ENCODE data around the gene LETM1.

Gene LETM1

DNA sequence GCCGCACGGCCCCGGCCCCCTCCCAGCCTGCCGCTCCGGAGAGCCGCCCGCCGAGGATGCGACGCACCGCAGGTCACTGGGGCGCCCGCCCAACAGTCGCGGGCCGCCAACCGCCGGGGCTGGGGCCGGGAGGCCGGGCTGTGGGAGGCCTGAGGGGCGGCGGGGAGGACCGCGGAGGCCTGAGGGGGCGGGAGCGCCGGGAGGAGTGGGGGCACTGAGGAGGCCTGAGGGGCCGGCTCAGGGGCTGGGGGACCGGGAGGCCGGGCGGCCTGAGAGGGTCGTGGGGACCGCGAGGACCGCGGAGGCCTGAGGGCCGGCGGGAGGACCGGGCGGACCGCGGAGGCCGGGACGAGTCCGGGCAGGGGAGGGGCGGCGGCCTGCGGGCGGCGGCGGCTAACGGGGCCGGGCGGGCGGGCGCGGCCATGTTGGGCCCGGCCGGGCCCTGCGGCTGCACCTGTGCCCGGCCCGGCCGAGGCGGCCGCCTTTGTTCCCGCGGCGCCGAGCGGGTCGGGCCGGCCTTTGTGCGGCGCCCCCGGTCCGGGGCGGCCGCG, 15.6 kb upstream of the LETM1 start:
- peak; percentile 74 for DNase-seq

DNA sequence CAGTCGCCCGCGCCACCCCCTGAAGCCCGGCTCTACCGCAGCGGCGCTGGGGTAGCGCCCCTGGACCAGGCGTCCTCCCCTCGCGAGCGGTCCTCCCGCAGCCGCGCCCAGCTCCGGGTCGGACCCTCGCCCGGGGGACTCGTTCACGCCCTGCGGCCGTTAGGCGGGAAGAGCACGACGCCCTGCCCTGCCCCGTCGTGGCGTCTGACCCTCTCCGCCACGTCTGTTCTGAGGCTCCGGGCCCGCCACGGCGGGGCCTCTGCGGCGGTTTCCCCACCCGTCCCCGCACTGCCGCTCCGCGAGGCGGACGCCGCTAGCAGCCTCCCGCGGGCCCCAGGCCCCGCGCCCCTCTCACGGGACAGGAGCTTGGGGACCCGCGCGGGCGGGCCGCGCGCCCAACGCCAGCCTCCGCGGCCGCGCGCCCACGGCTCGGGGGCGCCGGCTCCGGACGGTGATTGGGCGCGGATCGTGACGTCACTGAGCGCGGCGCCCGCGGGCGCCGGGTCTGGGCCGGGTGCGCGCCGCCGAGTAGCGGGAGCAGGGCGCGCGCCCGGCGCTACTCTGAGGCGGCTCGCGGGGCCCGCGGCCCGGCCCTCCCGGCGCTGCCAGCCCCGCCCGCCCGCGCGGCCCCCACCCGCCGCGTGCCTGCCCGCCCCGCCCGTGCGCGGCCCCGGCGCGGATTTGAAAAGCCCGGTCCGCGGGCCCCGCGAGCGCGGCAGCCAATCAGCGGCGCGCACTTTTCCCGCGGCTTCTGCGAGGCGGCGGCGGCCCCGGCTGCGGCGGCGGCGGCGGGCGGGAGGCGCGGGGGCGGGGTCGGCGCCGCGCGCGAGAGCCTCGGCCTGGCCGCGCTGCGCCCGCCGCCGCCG, 14.9 kb upstream of the LETM1 start, which contains the start of gene NSD2:
NSD2 (plus strand) TSS at position 816 of the 866 bp plus-strand sequence. CDS start 29,262 bp downstream, outside the sequence.
- DNase-seq = peak; percentile 87

DNA sequence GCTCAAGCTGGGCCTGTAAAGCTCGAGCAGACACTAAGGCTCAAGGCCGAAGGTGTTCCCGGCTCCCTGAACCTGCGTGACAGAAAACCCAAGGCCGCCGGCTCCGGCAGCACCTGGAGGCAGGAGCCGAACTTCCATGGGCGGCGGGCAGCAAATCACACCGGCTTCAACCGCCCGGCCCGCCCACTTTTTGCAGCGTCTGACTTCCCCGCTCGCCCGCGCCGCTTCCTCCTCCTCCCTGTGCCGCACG, 14.3 kb upstream of the LETM1 start:
- peak; percentile 91 for DNase-seq

DNA sequence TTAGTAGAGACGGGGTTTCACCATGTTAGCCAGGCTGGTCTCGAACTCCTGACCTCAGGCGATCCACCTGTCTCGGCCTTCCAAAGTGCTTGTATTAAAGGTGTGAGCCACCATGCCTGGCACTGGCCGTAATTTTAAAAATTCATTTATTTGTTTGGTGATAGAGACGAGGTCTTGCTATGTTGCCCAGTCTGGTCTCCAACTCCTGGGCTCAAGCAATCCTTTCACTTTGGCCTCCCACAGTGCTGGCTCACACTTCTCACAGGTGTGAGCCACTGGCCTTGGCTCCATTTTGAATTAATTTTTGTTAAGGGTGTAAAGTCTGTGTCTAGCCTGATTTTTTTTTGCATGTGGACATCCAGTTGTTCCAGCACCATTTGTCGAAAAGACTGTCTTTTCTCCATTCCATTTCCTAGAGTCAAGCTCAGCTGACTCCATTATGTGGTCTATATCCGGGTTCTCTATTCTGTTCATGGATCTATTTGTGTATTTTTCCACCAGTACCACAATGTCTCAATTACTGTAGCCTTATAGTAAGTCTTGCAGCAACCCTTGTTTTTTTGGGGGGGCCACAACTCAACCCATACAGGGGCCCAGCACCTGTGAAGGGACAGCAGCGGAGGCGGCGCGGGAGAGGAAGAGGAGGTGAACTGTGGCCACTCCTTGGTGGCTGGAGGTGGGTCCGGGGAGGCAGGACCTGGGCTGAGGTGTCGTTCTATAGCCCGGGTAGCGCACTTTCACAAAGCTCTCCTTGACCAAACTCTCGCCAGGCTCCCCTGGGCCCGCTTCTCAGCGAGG, 13.8 kb upstream of the LETM1 start:
- no peak for DNase-seq

DNA sequence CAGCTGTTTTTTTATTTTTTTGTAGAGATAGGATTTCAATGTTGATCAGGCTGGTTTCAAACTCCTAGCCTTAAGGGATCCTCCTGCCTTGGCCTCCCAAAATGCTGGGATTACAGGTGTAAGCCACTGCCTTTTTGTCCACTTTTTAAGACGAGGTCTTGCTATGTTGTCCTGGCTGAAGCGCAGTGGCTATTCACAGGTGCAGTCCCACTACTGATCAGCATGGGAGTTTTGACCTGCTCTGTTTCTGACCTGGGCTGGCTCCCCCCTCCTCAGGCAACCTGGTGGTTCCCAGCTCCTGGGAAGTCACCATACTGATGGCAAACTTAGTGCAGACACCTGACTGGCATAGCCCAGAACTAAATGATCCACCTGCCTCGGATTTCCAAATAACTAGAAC, 13.0 kb upstream of the LETM1 start:
- DNase-seq = no peak

DNA sequence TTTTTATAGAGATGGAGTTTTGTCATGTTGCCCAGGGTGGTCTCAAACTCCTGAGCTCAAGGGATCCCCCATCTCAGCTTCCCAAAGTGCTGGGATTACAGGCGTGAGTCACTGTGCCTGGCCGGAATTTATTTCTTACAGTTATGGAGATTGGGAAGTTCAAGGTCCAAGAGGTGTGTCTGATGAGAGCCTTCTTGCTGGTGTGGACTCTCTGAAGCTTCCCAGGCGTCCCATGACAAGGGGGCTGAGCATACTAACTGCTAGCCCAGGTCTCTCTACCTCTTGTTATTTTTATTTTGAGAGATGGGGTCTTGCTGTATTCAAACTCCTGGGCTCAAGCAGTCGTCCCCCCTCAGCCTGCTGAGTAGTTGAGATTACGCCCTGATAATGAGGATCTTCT, 12.3 kb upstream of the LETM1 start:
- no peak for DNase-seq

DNA sequence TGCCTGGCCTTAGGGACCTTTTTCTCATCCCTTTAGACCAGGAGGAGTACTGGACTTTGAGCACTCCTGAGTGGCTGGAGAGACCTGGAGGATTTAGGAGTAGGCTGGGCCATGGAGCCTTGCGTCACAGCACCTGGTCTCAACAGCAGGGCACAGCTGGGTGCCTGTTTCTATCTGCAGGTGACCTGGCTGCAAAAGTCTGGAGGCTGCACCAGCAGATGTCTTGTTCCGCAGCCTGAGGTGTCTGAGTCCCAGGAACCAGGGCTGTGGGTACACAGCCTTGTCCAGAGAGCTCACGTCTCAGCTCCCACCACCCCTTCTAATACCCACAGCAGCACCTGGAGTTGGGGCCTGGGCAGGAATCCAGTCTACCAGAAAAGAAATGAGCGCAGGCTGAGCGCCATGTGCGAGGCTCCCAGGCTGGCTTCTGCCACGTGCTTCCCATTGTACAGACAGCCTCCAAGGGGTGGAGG, 10.3 kb upstream of the LETM1 start:
- DNase-seq = peak; percentile 95

DNA sequence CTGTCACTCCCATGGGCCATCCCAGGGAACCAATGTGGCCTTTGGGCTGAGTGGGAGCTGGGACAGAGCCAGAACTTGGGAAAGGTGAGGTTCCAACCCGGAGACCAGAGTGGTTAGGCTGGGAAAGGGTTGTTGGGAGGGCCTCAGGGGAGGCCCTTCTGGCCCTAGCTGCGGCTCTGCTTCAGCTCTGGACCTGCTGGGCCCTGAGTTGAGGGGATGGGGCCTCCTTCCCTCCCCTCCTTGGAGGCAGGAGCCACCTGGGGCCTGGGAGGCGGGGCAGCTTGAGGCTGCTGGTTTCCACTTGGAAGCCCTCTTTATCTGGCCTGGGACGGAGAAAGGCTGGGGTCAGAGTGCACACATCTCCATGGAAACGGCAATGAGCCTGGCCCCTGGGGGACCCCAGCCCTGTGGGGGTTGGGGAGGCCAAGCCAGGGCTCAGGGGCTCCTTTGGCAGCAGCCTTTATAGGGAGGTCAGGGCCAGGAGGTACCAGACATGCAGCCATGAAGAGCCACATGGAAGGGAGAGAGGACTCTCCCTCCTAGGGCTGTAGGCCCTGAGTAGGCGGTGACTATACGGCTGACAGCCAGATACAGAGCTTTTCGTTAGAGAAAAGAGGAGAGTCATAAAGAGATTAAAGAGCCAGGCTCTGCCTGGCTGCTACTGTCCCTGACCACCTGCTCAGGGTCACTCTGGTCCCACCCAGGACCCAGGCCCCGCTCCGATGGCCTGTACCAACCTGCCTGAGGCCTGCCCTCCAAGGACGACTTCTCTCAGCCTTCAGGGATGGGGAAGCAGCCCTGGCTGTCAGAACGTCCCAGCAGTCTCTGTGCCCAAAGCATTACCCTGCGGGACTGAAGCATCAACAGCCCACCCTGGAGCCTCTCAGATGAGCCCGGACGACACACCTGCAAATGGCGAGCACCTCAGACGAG, 8.4 kb upstream of the LETM1 start:
- no peak for DNase-seq

DNA sequence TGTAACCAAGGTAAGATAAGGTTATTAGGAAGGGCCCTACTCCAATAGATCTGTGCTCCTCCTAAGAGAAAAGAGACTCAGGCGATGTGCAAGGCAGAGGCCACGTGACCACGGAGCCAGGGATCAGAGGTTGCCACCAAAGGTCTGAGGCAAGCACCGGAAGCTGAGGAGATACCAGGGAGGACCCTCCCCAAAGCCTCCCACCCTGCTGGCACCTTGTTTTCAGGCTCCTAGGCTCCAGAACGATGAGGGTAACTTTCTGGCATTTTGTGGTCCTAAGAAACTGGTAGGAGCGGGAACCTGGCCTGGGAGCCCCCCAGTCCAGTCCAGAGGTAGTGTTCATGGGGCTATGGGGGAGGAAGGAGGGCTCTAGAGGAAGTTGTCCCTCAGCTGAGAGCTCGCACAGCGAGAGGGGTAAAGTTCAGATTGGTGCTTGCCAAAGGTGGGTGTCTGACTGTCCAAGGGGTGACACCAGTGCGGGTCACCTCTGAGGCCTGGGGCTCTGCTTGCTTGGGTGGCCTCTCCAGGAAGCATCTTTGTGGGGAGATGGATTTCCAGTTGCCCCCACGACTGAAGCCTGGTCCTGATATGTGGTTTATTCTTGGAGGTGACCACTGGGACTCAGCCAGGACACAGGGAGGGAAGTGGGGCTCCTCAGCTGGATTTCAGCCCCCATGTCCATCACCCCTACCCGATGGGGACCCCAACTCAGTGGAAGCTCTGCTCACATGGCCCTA, 7.5 kb upstream of the LETM1 start:
- no peak for DNase-seq

DNA sequence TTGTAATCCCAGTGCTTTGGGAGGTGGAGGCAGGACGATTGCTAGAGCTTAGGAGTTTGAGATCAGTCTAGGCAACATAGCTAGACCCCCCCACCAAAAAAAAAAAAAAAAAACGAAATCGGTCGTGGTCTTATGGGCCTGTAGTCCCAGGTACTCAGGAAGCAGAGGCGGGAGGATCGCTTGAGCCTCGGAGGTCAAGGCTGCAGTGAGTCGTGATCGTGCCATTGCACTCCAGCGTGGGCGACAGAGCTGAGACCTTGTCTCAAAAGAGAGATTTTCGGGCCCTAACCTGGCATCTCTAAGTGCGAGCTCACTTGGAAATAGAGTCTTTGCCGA, 7.0 kb upstream of the LETM1 start:
- no peak for DNase-seq

DNA sequence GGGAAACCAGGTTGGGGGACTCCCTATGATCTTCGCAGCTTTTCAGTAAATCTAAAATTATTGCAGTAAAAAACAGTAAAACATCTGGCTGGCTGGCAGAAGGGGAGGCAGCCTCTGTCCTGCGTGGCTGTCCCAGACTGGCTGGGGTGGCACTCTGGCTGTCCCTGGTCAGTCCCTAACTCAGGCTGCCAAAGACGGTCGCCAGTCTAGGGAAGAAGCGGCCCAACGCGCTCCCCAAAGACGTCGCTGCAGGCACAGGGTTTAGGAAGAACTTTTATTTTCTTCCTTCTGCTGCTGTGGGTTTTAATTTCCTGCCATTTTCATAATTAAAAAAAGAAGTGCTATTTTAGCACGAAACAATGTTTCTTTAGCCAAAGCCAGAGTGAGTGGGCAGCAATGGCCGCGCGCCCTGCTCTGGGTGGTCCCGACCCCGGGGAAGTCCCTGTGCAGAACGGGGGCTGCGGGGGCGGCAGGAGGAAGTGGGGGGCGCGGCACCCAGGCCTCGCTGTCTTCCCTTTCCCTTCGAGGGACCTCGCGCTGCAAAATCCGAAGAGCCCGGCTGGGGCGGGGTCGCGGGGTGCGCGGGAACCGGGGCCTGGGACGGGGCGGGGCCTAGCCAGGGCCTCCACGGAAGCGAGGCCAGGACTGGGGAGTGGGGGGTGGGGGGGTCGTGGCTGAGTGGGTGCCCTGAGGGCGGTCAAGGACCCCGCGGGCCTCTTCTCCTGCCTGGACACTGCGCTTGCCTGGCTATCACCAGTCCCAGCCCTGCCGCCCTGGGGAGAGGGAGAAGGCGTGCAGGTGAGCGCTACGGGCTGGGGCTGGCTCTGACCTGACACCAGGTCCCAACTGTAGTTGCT, 6.3 kb upstream of the LETM1 start:
- DNase-seq = no peak

DNA sequence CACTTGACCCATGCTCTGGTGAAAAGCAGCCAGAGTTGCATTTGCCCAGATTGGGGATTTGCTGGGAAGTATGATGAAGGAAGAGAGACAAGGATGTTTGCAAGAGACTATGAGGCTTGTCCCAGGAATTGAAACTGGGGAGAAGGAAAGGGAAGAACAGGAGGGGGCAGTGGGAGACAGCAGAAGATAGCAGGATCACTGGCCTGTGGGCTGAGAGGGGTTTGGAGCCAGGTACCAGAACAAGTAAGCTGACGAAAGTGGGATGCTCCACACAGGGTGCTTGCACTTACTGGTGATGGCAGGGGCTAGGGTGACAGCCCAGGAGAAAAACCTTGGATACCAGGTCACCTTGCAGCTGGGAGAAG, 3.4 kb upstream of the LETM1 start:
- no peak for DNase-seq

DNA sequence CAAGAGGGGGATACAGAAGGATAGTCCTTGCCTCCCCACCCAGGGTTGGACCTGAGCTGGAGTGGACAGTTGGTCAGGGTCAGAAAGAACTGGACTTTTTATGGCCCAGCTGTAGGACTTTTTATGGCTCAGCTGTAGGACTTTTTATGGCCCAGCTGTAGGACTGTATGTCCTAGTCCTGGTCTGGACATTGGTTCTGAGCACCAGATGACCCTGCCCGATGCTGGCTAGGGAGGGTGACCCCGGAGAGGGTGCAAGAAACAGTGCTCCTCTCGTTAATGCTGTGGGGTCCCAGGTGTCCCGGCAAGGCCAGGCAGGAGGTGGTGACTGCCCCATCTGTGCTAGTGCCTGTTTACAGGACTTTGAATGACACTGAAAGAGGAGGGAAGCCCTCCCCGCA, 2.0 kb upstream of the LETM1 start:
- DNase-seq = no peak

DNA sequence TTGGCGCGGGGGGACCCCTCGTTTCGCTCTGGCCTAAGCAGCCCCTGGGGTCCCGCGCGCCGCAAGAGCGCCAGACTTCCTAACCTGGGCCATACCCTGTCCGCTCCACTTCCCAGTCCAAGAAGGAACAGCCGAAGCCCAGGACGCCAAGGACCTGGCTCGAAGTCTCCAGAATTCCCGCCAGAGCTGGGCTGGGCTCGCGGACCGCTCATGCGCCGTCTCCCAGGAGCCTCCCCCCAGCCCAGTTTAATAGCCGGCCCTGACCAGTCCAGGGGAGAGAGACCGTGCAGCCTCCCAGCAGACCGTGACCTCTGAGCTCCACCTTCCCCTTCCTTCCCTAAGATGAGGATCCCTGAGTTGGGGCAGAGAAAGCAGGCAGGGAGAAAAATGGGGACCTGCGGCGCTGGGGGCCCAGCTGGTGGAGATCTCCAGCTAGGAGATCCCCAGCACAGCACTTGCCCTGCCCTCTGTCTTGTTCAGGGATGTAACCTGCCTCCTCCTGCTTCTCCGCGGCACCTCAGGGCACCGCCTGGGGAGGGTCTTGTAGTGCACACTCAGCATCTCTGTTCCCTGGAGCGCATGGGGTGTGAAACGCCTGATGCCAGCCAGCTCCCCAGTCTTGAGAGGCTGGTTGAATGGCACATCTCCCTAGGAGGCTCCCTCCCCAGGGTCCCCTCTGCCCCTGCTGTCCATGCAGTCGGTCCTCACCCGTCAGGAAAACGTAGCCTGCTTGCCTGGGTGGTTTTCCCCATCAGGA, 1.2 kb upstream of the LETM1 start:
- peak; percentile 40 for DNase-seq

DNA sequence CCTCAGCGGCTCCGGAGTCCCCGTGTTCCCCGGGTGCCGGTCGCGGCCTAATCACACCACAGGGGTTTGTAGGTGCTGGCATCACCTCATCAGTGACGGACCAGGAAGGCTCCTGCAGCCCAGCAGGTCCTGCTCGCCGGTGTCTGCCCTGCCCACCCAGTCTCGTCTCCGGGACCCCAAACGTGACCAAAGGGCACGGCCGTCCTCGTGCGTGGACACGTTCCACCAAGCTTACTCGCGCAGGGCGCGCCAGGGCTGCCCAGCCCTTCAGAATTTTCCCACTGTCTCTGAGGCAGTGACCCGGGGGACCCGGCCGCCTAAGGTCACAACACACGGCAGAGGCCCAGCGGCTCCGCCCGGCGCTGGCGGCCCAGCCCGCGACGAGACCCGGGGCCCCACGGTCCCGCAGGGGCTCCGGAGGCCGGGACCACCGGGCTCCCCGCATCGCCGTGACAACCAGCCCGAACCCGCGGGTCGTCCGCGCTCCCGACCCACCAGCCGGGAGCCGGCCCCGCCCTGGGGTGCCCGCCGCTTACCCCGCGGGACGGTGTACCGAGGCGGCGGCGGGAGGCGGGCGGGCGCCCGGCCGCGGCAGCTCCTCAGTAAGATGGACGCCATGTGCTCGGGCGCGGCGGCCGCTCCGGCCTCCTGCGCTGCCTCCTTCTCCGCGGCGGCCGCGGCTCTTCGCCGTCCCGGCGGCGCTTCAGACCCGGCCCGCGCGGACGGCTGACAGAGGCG, 454 bp downstream of the LETM1 start:
- no peak for DNase-seq

DNA sequence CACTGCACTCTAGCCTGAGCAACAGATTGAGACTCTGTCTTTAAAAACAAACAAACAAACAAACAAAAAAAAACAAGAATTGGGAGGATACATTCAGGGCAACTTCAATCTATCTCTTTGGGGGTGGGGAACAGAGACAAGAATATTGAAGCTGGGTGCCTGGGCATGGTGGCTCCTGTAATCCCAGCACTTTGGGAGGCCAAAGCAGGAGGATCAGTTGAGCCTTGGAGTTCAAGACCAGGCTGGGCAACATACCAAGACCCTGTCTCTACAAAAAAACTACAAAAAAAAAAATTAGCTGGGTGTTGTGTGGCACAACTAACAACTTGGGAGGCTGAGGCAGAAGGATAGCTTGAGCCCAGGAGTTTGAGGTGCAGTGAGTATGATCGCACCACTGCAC, 1.2 kb downstream of the LETM1 start:
- DNase-seq = no peak

DNA sequence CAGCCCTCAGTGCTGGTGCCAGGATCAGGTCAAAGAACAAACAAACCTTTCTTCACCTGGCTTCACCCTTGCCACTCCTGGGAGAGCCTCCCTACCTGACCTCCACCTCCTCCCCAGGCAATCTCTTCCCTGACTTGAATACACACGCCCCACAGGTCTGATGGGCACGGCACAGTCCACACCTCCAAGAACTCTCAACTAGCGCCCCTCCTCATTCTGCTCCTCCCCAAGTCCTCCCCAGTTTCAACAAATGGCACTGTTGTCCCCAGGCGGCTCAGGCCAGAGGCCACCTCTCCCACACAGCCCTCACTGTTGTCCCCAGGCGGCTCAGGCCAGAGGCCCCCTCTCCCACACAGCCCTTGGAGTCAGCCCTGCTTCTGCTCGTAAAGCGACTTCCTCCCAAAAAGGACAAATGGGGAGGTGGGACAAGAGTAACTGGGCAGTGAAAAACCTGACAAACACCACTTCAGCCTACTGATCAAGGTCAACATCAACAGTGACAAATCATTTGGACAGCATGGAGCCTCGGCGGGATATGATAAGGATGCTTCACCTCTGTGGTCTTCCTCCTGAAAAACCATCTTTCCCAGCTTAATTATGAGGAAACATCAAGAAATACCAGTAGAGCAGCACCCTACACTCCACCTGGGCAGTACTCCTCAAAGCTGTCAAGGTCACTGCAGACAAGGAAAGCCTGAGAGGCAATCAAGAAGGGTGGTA, 2.9 kb downstream of the LETM1 start:
- no peak for DNase-seq

DNA sequence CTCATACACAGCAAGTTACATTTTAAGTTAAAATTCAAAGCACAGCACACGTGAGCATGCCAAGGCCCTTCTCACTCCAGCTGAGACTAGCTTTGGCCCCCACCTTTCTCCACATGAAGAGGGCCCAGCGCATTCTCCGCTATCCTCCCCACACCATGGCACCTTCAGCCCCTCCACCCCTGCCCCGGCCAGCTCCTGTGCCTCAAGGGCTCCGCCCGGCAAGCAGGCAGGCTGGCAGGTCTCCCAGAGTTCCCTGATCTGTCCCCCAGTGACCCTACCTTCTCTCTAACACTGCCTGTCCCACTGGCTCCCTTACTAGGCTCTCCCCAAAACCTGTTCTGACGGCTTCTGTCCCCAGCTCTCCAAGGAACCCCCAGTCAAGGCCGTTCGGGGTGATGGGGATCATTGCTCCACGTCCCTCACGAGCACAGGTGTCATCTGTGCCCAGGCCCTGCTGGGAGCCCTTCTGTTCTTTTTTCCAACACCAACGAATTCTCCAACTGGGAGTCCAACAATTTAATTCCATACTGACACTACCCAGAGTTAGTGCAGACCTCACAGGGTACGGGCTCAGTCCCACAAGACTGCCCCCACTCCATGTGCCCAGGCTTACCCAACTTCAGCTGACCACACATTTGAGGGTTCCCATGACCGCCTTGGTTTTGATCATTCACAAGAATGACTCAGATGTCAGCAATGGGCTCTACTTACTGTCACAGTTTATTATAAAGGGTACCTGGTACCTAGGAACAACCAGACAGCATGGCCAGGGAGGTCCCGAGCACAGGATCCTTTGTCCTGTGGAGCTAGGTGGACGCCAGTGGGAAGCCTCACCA, 4.2 kb downstream of the LETM1 start:
- DNase-seq = no peak

Data from NCI-H146 (cell line).